SU-DHL-6 (cell line): ENCODE measurements around the gene IDI2.
"Not testable (repeated sequence)": the region's sequence is repeated elsewhere in the genome, so short reads cannot be mapped to it uniquely, and the experiment has no call there.

Experiments
- H2AFZ ChIP-seq: fragments of 200-600 bp; sonication (generic); 2 replicates; pipeline ENCODE4 v1.6.1; 2014; ENCODE audit warnings: low read depth, mild to moderate bottlenecking, moderate library complexity, mixed read lengths, antibody characterized with exemption, low read length; ENCODE audit not compliant: severe bottlenecking
- H3F3A ChIP-seq: fragments of 200-600 bp; shearing (Covaris generic); 2 replicates; pipeline ENCODE4 v1.6.0; 2016; ENCODE audit warnings: antibody characterized with exemption, mild to moderate bottlenecking; ENCODE audit not compliant: insufficient read depth
- H3K27ac ChIP-seq: fragments of 200-600 bp; sonication (generic); 2 replicates; pipeline ENCODE4 v1.5.1; 2016; ENCODE audit warnings: low read depth, mild to moderate bottlenecking, low read length, moderate library complexity, mixed read lengths
- H3K27me3 ChIP-seq: fragments of 200-600 bp; sonication (generic), shearing (Covaris generic); 2 replicates; pipeline ENCODE4 v1.6.0; 2014; ENCODE audit warnings: mild to moderate bottlenecking, low read length
- H3K36me3 ChIP-seq: fragments of 200-600 bp; sonication (generic); 2 replicates; pipeline ENCODE4 v1.6.1; 2014; ENCODE audit warnings: mild to moderate bottlenecking, low read length, mixed read lengths
- H3K4me2 ChIP-seq: fragments of 300-600, 200-600 bp; shearing (Covaris generic), sonication (generic); 2 replicates; pipeline ENCODE4 v1.6.0; 2014; ENCODE audit warnings: low read length, low read depth, mild to moderate bottlenecking; ENCODE audit not compliant: poor library complexity, severe bottlenecking
- H3K4me3 ChIP-seq: fragments of 200-600 bp; sonication (generic); 2 replicates; pipeline ENCODE4 v1.5.1; 2014; ENCODE audit warnings: antibody characterized with exemption, low read length, mild to moderate bottlenecking, mixed read lengths; ENCODE audit not compliant: insufficient read depth, poor library complexity, severe bottlenecking
- H3K79me2 ChIP-seq: fragments of 200-600 bp; sonication (generic); 2 replicates; pipeline ENCODE4 v1.6.1; 2014; ENCODE audit warnings: mild to moderate bottlenecking, low read length, moderate library complexity; ENCODE audit not compliant: insufficient read depth
- H3K9ac ChIP-seq: fragments of 200-600 bp; sonication (generic); 2 replicates; pipeline ENCODE4 v1.7.0; 2014; ENCODE audit warnings: mild to moderate bottlenecking, low read length
- H3K9me2 ChIP-seq: fragments of 200-600 bp; sonication (generic); replicated peaks from 2 replicates; pipeline ENCODE4 v1.6.1; 2014; ENCODE audit warnings: low read length; ENCODE audit not compliant: insufficient read depth
- H3K9me3 ChIP-seq: fragments of 200-600 bp; sonication (generic); 2 replicates; pipeline ENCODE4 v1.6.1; 2014; ENCODE audit warnings: low read length, mixed read lengths; ENCODE audit not compliant: insufficient read depth
- H4K20me1 ChIP-seq: fragments of 200-600 bp; sonication (generic); 2 replicates; pipeline ENCODE4 v1.6.1; 2014; ENCODE audit warnings: low read depth, mild to moderate bottlenecking, antibody characterized with exemption, low read length, moderate library complexity, mixed read lengths
- EZH2phosphoT487 ChIP-seq: fragments of 200-600 bp; sonication (generic), shearing (Covaris generic); conservative IDR thresholded peaks from 2 replicates; pipeline ENCODE4 v1.6.1; 2018; ENCODE audit warnings: mild to moderate bottlenecking, antibody characterized with exemption, low read length, moderate library complexity, mixed read lengths
- TF ChIP-seq, protein P1 (sequence below): fragments of 200-600 bp; sonication (generic); IDR thresholded peaks from one replicate; pipeline ENCODE4 v1.5.1; 2017; ENCODE audit warnings: antibody characterized with exemption, mild to moderate bottlenecking, low read length, moderate library complexity; ENCODE audit not compliant: insufficient read depth, poor library complexity, severe bottlenecking

The IDI2 gene

GRCh38 chr10:1040133-1040532 lies 14.5 kb upstream of the IDI2 start:
- no peak overlapping the region for H3K4me3 ChIP-seq
- H3K79me2 ChIP-seq = peaks cover 19% of the 10 kb centered on the region

GRCh38 chr10:1038769-1039168 lies 13.1 kb upstream of the IDI2 start:
- peaks cover 57% of the 10 kb centered on the region for H3F3A ChIP-seq
- not testable (repeated sequence) for H4K20me1 ChIP-seq, H3K9ac ChIP-seq, H3K79me2 ChIP-seq, H2AFZ ChIP-seq, H3K4me3 ChIP-seq, H3K27me3 ChIP-seq, H3K27ac ChIP-seq, H3K9me2 ChIP-seq, H3K4me2 ChIP-seq, H3K9me3 ChIP-seq
- peaks cover 40% of the 10 kb centered on the region for H3K36me3 ChIP-seq

More at GRCh38 chr10:1040133-1040532, 14.5 kb upstream of the IDI2 start:
- Histone ChIP-seq H4K20me1 (0 out of 2 replicates have a peak, but pooled peaks cover 7% of the 10 kb centered on the region), H3K4me2 (no peak overlapping the region), H2AFZ (no peak overlapping the region), H3K36me3 (peaks cover 41% of the 10 kb centered on the region), H3K9me2 (no peaks in the 10 kb centered on the region), H3F3A (peaks cover 71% of the 10 kb centered on the region), H3K27me3 (no peaks in the 10 kb centered on the region), H3K9ac (no peak overlapping the region), H3K9me3 (no peaks in the 10 kb centered on the region), H3K27ac (no peak overlapping the region)
- TF ChIP-seq, protein P1, sequence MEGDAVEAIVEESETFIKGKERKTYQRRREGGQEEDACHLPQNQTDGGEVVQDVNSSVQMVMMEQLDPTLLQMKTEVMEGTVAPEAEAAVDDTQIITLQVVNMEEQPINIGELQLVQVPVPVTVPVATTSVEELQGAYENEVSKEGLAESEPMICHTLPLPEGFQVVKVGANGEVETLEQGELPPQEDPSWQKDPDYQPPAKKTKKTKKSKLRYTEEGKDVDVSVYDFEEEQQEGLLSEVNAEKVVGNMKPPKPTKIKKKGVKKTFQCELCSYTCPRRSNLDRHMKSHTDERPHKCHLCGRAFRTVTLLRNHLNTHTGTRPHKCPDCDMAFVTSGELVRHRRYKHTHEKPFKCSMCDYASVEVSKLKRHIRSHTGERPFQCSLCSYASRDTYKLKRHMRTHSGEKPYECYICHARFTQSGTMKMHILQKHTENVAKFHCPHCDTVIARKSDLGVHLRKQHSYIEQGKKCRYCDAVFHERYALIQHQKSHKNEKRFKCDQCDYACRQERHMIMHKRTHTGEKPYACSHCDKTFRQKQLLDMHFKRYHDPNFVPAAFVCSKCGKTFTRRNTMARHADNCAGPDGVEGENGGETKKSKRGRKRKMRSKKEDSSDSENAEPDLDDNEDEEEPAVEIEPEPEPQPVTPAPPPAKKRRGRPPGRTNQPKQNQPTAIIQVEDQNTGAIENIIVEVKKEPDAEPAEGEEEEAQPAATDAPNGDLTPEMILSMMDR = no peak
- no peak for TF ChIP-seq EZH2phosphoT487

- H3K9ac ChIP-seq = no peak overlapping the region
- H3K27ac ChIP-seq = no peak overlapping the region
- H3K9me3 ChIP-seq = no peaks in the 10 kb centered on the region
- 0 out of 2 replicates have a peak, but pooled peaks cover 7% of the 10 kb centered on the region for H4K20me1 ChIP-seq
- no peaks in the 10 kb centered on the region for H3K9me2 ChIP-seq
- no peak for TF ChIP-seq EZH2phosphoT487
- TF ChIP-seq, protein P1 = no peak
- no peak overlapping the region for H3K4me2 ChIP-seq
- no peaks in the 10 kb centered on the region for H3K27me3 ChIP-seq
- H3K36me3 ChIP-seq = peaks cover 25% of the 10 kb centered on the region
- H3K4me3 ChIP-seq = no peak overlapping the region
- no peak overlapping the region for H2AFZ ChIP-seq
- H3K79me2 ChIP-seq = no peaks in the 10 kb centered on the region; the same call in 1 of the 2 replicates
- peaks cover 40% of the 10 kb centered on the region for H3F3A ChIP-seq
Observed at GRCh38 chr10:1037098-1037497, 11.4 kb upstream of the IDI2 start.

GRCh38 chr10:1036341-1036791 lies 10.7 kb upstream of the IDI2 start:
- H3K4me3 ChIP-seq = no peak overlapping the region
- no peaks in the 10 kb centered on the region; the same call in 1 of the 2 replicates for H3K79me2 ChIP-seq
- no peaks in the 10 kb centered on the region for H3K27me3 ChIP-seq
- H3F3A ChIP-seq = peaks cover 35% of the 10 kb centered on the region
- peaks cover 21% of the 10 kb centered on the region for H3K36me3 ChIP-seq
- H3K9me2 ChIP-seq = no peaks in the 10 kb centered on the region
- no peaks in the 10 kb centered on the region for H3K9me3 ChIP-seq
- H4K20me1 ChIP-seq = 0 out of 2 replicates have a peak, but pooled peaks cover 7% of the 10 kb centered on the region
- no peak overlapping the region for H3K9ac ChIP-seq
- TF ChIP-seq EZH2phosphoT487 = no peak
- TF ChIP-seq, protein P1 = no peak
- H3K27ac ChIP-seq = no peak overlapping the region
- no peak overlapping the region for H3K4me2 ChIP-seq
- no peak overlapping the region for H2AFZ ChIP-seq
